HepG2 (cell line): ENCODE data around the gene CCSER1. TPM values are rescaled to one million over a fixed set of nuclear protein-coding genes. Genes with fewer than 3 reads are reported as not detected.
"Not testable (repeated sequence)": the region's sequence is repeated elsewhere in the genome, so short reads cannot be mapped to it uniquely, and the experiment has no call there.

ENCODE experiments used
- ATAC-seq: fragments of 200-7000 bp; cut with Tn5 transposase; 3 replicates; pipeline ENCODE4 v1.9.1; 2020; ENCODE audit warnings: mild to moderate bottlenecking, moderate library complexity
- BruUV-seq: library from RNA; stranded (reverse); fragments of 400-500 nt; replicated peaks from 2 replicates; lab custom pipeline; 2021; lab: Mats Ljungman, UMichigan
- CTCF ChIA-PET: fragments of 300-600 bp; formaldehyde crosslinking; extraction: SDS; loops from one replicate; lab custom pipeline; 2021; ENCODE audit warnings: low total read pairs, inconsistent platforms, low intra/inter-chr PET ratio; lab: Yijun Ruan, JAX
- POLR2A ChIA-PET: fragments of 350-600 bp; sonication (Branson Sonifier 250); formaldehyde crosslinking; loops from one replicate; lab custom pipeline; 2020; ENCODE audit warnings: antibody characterized with exemption, inconsistent platforms; lab: Yijun Ruan, JAX
- DNase-seq: peaks from one replicate; pipeline ENCODE4 v3.0.0-alpha.2; 2015; ENCODE audit warnings: low spot score
- FAIRE-seq: peaks from 3 replicates; lab custom pipeline; 2011; peaks lifted over from hg19 to GRCh38; lab: Jason Lieb, UNC
- H2AFZ ChIP-seq: one replicate; pipeline ENCODE4 v1.6.1; 2011; ENCODE audit warnings: low read length, inconsistent platforms
- H3K27ac ChIP-seq: fragments of 300-600 bp; 3 replicates; pipeline ENCODE4 v1.8.0; 2011; ENCODE audit warnings: mixed run types, mild to moderate bottlenecking, mixed read lengths, low read length, inconsistent platforms; ENCODE audit not compliant: insufficient read depth; ENCODE audit errors: extremely low read length
- H3K27me3 ChIP-seq, 2 experiments: fragments of 200-600 bp in 1 of 2; 2 replicates in 1 of 2; 3 replicates in 1 of 2; pipeline versions ENCODE4 v1.6.0 to v1.8.0; 2011; ENCODE audit warnings: low read length in 2 of 2, mild to moderate bottlenecking in 2 of 2, moderate library complexity in 2 of 2, inconsistent platforms in 1 of 2; ENCODE audit not compliant: insufficient read depth in 2 of 2, control insufficient read depth in 1 of 2
- H3K36me3 ChIP-seq, 2 experiments: fragments of 200-600 bp in 1 of 2; replicated peaks in 1 of 2; 2 replicates in 1 of 2; 3 replicates in 1 of 2; pipeline versions ENCODE4 v1.5.1 to v1.8.0; 2011; ENCODE audit warnings: low read length in 2 of 2, inconsistent platforms in 1 of 2; ENCODE audit not compliant: insufficient read depth in 2 of 2, control insufficient read depth in 1 of 2
- H3K4me1 ChIP-seq: 2 replicates; pipeline ENCODE4 v1.5.1; 2012; ENCODE audit warnings: low read length, inconsistent platforms; ENCODE audit not compliant: insufficient read depth
- H3K4me2 ChIP-seq: 2 replicates; pipeline ENCODE4 v1.6.0; 2011; ENCODE audit warnings: low read depth, low read length, inconsistent platforms
- H3K4me3 ChIP-seq, 3 experiments: fragments of 200-600 bp in 1 of 3; sonication (generic), shearing (Covaris generic) in 1 of 3; replicated peaks in 1 of 3; 2 replicates each; pipeline ENCODE4 v1.5.1; 2011 to 2016; ENCODE audit warnings: low read length in 3 of 3, inconsistent platforms in 2 of 3, low read depth in 2 of 3, mild to moderate bottlenecking in 2 of 3, control low read depth in 1 of 3, mixed read lengths in 1 of 3; ENCODE audit not compliant: insufficient read depth in 1 of 3
- H3K79me2 ChIP-seq: one replicate; pipeline ENCODE4 v1.6.1; 2011; ENCODE audit warnings: low read length, inconsistent platforms; ENCODE audit not compliant: insufficient read depth
- H3K9ac ChIP-seq: 2 replicates; pipeline ENCODE4 v1.6.0; 2011; ENCODE audit warnings: mild to moderate bottlenecking, low read depth, low read length, inconsistent platforms; ENCODE audit not compliant: insufficient read depth
- H3K9me3 ChIP-seq: 2 replicates; pipeline ENCODE4 v1.5.1; 2012; ENCODE audit warnings: mild to moderate bottlenecking, low read length
- H4K20me1 ChIP-seq: 2 replicates; pipeline ENCODE4 v1.6.0; 2011; ENCODE audit warnings: inconsistent platforms, mild to moderate bottlenecking, low read length, moderate library complexity; ENCODE audit not compliant: insufficient read depth
- DMTF1 ChIP-seq: sonication (generic); formaldehyde crosslinking; IDR thresholded peaks from 2 replicates; pipeline ENCODE4 v1.4.0; 2020; ENCODE audit warnings: mild to moderate bottlenecking, missing genetic modification reagents
- IRF9 ChIP-seq: sonication (generic); formaldehyde crosslinking; IDR thresholded peaks from 2 replicates; pipeline ENCODE4 v1.8.0; 2022; ENCODE audit warnings: missing genetic modification reagents, mild to moderate bottlenecking, borderline replicate concordance
- JUNB ChIP-seq: sonication (generic); formaldehyde crosslinking; IDR thresholded peaks from 2 replicates; pipeline ENCODE4 v1.8.0; 2022; ENCODE audit warnings: missing genetic modification reagents, mild to moderate bottlenecking, borderline replicate concordance
- KAT2B ChIP-seq: fragments of 150-350 bp; IDR thresholded peaks from 2 replicates; pipeline ENCODE4 v1.6.1; 2014; ENCODE audit warnings: low read depth, low read length, borderline replicate concordance
- NR2F6 ChIP-seq, 2 experiments: IDR thresholded peaks; 2 replicates each; pipeline ENCODE4 v1.6.1; 2016; ENCODE audit warnings: antibody characterized with exemption in 1 of 2, mild to moderate bottlenecking in 1 of 2
- PAWR ChIP-seq: sonication (generic); formaldehyde crosslinking; IDR thresholded peaks from 2 replicates; pipeline ENCODE4 v1.4.0; 2020; ENCODE audit warnings: missing genetic modification reagents, mild to moderate bottlenecking, borderline replicate concordance
- PRPF4 ChIP-seq: fragments of 200-400 bp; formaldehyde crosslinking; IDR thresholded peaks from 2 replicates; pipeline ENCODE4 v1.6.1; 2016; ENCODE audit warnings: low read length, low read depth; ENCODE audit not compliant: poor library complexity, severe bottlenecking
- RELA ChIP-seq: sonication (generic); formaldehyde crosslinking; IDR thresholded peaks from 2 replicates; pipeline ENCODE4 v1.4.0; 2020; ENCODE audit warnings: missing genetic modification reagents
- REXO4 ChIP-seq: sonication (generic); formaldehyde crosslinking; IDR thresholded peaks from 2 replicates; pipeline ENCODE4 v1.8.0; 2022; ENCODE audit warnings: missing genetic modification reagents, mild to moderate bottlenecking, borderline replicate concordance
- SRSF1 ChIP-seq: fragments of 200-400 bp; formaldehyde crosslinking; optimal IDR thresholded peaks from 2 replicates; pipeline ENCODE3; 2017; ENCODE audit warnings: mild to moderate bottlenecking, low read depth, low read length, moderate library complexity
- XBP1 ChIP-seq: sonication (generic); formaldehyde crosslinking; IDR thresholded peaks from 2 replicates; pipeline ENCODE4 v1.5.0; 2020; ENCODE audit warnings: missing genetic modification reagents
- ZNF160 ChIP-seq: sonication (generic); formaldehyde crosslinking; IDR thresholded peaks from 2 replicates; pipeline ENCODE4 v1.8.0; 2022; ENCODE audit warnings: mild to moderate bottlenecking, inconsistent platforms, missing genetic modification reagents
- WGBS: methylation state at CpG from one replicate; pipeline ENCODE4 v1.1.6; 2017; ENCODE audit warnings: low lambda C conversion rate; 5-methylcytosine and 5-hydroxymethylcytosine counted together
- in situ Hi-C: cut with HindIII; loops from 2 replicates; pipeline ENCODE4 v1.10.0; 2017; ENCODE audit warnings: low pct_unique_long_range_greater_than_20kb; ENCODE audit not compliant: extremely low pct_ligation_motif_present
- intact Hi-C: fragments of 100-400 bp; cut with micrococcal nuclease; formaldehyde crosslinking; loops from one replicate; pipeline ENCODE4 v1.10.0; 2022; ENCODE audit not compliant: unreplicated experiment
- polyA plus RNA-seq, 8 experiments: library from polyadenylated mRNA; depleted of rRNA in 3 of 8; stranded (reverse) in 7 of 8; unstranded in 1 of 8; fragments of >200 nt; fragmentation: Illumina TruSeq in 4 of 8; extraction: Trizol in 4 of 8; gene quantifications; 2 replicates each; pipeline versions ENCODE4 v1.2.1 to v1.2.3, GENCODE V29; 2011 to 2016; ENCODE audit warnings: low read depth in 4 of 8, missing spikeins in 1 of 8, mixed read lengths in 1 of 8; ENCODE audit not compliant: insufficient read depth in 1 of 8
- total RNA-seq, 5 experiments: library from RNA; depleted of rRNA; stranded (reverse); fragments of >200 nt; fragmentation: Illumina TruSeq; extraction: Trizol; gene quantifications; 2 replicates each; pipeline ENCODE4 v1.2.3, GENCODE V29; 2016; ENCODE audit warnings: low read depth in 1 of 5
- TF ChIP-seq, protein P1 (sequence below): sonication (generic); formaldehyde crosslinking; IDR thresholded peaks from 2 replicates; pipeline ENCODE4 v1.8.1; 2023; ENCODE audit warnings: mild to moderate bottlenecking, missing genetic modification reagents

The CCSER1 gene
- total and polyA plus RNA-seq, 2 of the 13 experiments (the other 11 are each of a cell fraction or from before 2014, with no cell fraction given) = not detected

DNA sequence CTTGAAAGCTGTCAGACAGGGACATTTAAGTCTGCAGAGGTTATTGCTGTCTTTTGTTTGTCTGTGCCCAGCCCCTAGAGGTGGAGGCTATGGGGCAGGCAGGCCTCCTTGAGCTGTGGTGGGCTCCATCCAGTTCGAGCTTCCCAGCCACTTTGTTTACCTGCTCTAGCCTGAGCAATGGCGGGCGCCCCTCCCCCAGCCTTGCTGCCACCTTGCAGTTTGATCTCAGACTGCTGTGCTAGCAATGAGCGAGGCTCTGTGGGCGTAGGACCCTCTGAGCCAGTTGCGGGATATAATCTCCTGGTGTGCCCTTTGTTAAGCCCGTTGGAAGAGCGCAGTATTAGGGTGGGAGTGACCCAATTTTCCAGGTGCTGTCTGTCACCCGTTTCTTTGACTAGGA is 357.7 kb downstream of the CCSER1 start:
- H3K4me1 ChIP-seq, H3K36me3 ChIP-seq, POLR2A ChIA-PET, in situ Hi-C loops, ATAC-seq, CTCF ChIA-PET, H3K4me3 ChIP-seq, DNase-seq, H3K4me2 ChIP-seq, H3K27me3 ChIP-seq, BruUV-seq, H3K79me2 ChIP-seq, H3K27ac ChIP-seq, FAIRE-seq, H4K20me1 ChIP-seq, intact Hi-C loops, H3K9ac ChIP-seq, H2AFZ ChIP-seq, H3K9me3 ChIP-seq: not testable (repeated sequence)
- WGBS = 7% methylated on average over 8 of the region's 9 CpGs

DNA sequence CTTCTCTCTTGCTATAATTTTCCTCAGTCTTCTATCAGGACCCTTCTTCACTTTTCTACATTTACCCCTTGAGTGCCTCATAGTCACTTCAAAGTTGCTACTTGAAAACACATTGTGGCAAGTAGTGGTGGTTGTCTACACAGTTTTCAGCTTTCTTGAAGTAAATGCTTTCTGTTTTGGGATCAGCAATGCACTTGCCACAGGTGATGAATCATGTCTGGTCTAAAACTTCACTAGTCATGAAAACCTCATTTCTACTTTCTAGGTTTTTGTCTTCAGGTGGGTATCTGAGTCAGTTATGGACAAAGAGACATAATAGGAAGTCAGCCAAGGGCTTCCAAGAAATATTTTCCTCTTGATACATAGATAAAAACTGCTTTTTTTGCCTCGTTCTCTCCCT is 359.2 kb downstream of the CCSER1 start:
- H3K36me3 ChIP-seq = no peaks in the 10 kb centered on the region
- H4K20me1 ChIP-seq = no peaks in the 10 kb centered on the region
- peaks cover 4% of the 10 kb centered on the region; the same call in 1 of the 2 replicates for H3K9me3 ChIP-seq
- 0% methylated on average over 1 of the region's 1 CpG for WGBS
- H3K4me3 ChIP-seq = no peak overlapping the region
- DNase-seq (no peak), FAIRE-seq (no peak), ATAC-seq (no peak)
- no peak overlapping the region for H3K27ac ChIP-seq
- H3K4me2 ChIP-seq = no peak overlapping the region
- no peaks in the 10 kb centered on the region for H3K27me3 ChIP-seq
- ChIA-PET POLR2A (no interaction called here), CTCF (no interaction called here)
- in situ Hi-C loops = no loop called here
- H3K4me1 ChIP-seq = no peaks in the 10 kb centered on the region
- no TSS peak for BruUV-seq
- H2AFZ ChIP-seq = no peak overlapping the region
- intact Hi-C loops = no loop called here
- no peaks in the 10 kb centered on the region for H3K79me2 ChIP-seq
- H3K9ac ChIP-seq = no peak overlapping the region
- TF ChIP-seq SRSF1 = no peak
- TF ChIP-seq, protein P1, sequence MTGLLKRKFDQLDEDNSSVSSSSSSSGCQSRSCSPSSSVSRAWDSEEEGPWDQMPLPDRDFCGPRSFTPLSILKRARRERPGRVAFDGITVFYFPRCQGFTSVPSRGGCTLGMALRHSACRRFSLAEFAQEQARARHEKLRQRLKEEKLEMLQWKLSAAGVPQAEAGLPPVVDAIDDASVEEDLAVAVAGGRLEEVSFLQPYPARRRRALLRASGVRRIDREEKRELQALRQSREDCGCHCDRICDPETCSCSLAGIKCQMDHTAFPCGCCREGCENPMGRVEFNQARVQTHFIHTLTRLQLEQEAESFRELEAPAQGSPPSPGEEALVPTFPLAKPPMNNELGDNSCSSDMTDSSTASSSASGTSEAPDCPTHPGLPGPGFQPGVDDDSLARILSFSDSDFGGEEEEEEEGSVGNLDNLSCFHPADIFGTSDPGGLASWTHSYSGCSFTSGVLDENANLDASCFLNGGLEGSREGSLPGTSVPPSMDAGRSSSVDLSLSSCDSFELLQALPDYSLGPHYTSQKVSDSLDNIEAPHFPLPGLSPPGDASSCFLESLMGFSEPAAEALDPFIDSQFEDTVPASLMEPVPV = no peak
- no peak for TF ChIP-seq JUNB
- no peak for TF ChIP-seq REXO4 (CRISPR knock-in tag)
- TF ChIP-seq PAWR (CRISPR knock-in tag) = no peak
- no peak for TF ChIP-seq IRF9
- no peak for TF ChIP-seq NR2F6 (IDR thresholded peaks at IDR 0.05)
- TF ChIP-seq NR2F6 (CRISPR knock-in tag; IDR thresholded peaks at IDR 0.05) = no peak
- TF ChIP-seq ZNF160 (CRISPR knock-in tag) = no peak
- TF ChIP-seq XBP1 (CRISPR knock-in tag) = no peak
- TF ChIP-seq KAT2B = no peak
- no peak for TF ChIP-seq PRPF4
- TF ChIP-seq RELA = no peak
- TF ChIP-seq DMTF1 = no peak
